Activated CD4-positive, alpha-beta T cell treated with anti-CD3 and anti-CD28 coated beads, Interleukin-2, amount 10 ng/mL, durations not matched to agents 7 days and 5 days (primary cell): ENCODE results near the gene DOCK7. TPM values are rescaled to one million over a fixed set of nuclear protein-coding genes. Genes with fewer than 3 reads are reported as not detected.

ENCODE experiments used
- CTCF ChIA-PET: fragments of 350-600 bp; sonication (Branson Sonifier 250); formaldehyde crosslinking; loops from one replicate; lab custom pipeline; 2021; ENCODE audit warnings: antibody characterized with exemption; lab: Charles Lee
- POLR2A ChIA-PET: fragments of 350-600 bp; sonication (Branson Sonifier 250); formaldehyde crosslinking; loops from one replicate; lab custom pipeline; 2021; ENCODE audit warnings: antibody characterized with exemption; lab: Charles Lee
- DNase-seq: peaks from one replicate; pipeline ENCODE4 v3.0.0-alpha.2; 2020
- H3K27ac Mint-ChIP-seq: one replicate; pipeline ENCODE4 v1.8.0; 2021; ENCODE audit warnings: mild to moderate bottlenecking, moderate library complexity, mixed read lengths
- H3K27me3 Mint-ChIP-seq: one replicate; pipeline ENCODE4 v1.8.0; 2021; ENCODE audit warnings: mixed read lengths
- H3K36me3 Mint-ChIP-seq: one replicate; pipeline ENCODE4 v1.8.0; 2021; ENCODE audit warnings: low read depth, mixed read lengths
- H3K4me1 Mint-ChIP-seq: one replicate; pipeline ENCODE4 v1.8.0; 2021; ENCODE audit warnings: mixed read lengths
- H3K4me3 Mint-ChIP-seq: one replicate; pipeline ENCODE4 v1.8.0; 2021; ENCODE audit warnings: mild to moderate bottlenecking, moderate library complexity, mixed read lengths
- H3K9me3 Mint-ChIP-seq: one replicate; pipeline ENCODE4 v1.8.0; 2021; ENCODE audit warnings: mixed read lengths
- total RNA-seq, 2 experiments: library from RNA; stranded (reverse); gene quantifications; one replicate each; pipeline ENCODE4 v1.2.3, GENCODE V29; 2021

DOCK7 gene
- total RNA-seq, 2 experiments from 2014 or later: 5.0 to 7.5 TPM

DNA sequence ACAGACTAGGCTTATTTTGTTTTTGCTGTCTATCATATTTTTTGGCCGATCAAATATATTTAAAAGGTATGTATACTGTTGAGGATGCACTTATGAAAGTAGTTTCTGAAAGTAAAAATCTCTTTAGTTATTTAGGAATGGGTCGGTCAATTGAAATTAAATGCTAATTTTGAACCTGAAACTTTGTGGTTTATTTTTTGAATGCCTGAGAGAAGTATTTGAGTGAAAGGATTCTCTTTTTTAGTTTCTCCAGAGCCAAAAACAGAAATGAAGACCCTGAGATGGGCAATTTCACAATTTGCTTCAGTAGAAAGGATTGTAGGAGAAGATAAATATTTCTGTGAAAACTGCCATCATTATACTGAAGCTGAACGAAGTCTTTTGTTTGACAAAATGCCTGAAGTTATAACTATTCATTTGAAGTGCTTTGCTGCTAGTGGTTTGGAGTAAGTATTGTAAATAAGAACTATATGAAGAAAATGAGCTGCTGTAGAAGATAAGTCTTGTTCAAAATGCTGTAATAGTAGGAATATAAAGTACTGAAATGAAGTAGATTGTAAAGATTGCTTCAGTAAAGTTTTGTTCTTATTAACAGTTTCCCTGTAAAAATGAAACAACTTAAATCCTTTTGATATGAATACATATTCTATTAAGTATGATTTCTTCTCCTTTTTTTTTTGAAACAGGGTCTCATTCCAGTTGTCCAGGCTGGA is 239.8 kb downstream of the DOCK7 start:
- Mint-ChIP-seq H3K9me3 (no peaks in the 10 kb centered on the region), H3K27me3 (no peaks in the 10 kb centered on the region), H3K4me1 (peaks cover 43% of the 10 kb centered on the region), H3K27ac (peak overlapping the region; percentile 57), H3K4me3 (no peak overlapping the region), H3K36me3 (peaks cover 75% of the 10 kb centered on the region)
- no peak for DNase-seq
- CTCF ChIA-PET: no interaction called here
- POLR2A ChIA-PET: no interaction called here

DNA sequence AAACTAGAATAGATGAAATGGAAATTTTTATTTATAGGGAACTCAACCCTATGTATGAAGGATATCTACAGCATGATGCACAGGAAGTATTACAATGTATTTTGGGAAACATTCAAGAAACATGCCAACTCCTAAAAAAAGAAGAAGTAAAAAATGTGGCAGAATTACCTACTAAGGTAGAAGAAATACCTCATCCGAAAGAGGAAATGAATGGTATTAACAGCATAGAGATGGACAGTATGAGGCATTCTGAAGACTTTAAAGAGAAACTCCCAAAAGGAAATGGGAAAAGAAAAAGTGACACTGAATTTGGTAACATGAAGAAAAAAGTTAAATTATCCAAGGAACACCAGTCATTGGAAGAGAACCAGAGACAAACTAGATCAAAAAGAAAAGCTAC is 243.5 kb downstream of the DOCK7 start:
- H3K27me3 Mint-ChIP-seq: no peaks in the 10 kb centered on the region
- H3K4me3 Mint-ChIP-seq: no peak overlapping the region
- POLR2A ChIA-PET: no interaction called here
- DNase-seq: no peak
- peaks cover 74% of the 10 kb centered on the region for H3K36me3 Mint-ChIP-seq
- H3K27ac Mint-ChIP-seq: no peak overlapping the region
- CTCF ChIA-PET: no interaction called here
- peaks cover 56% of the 10 kb centered on the region for H3K4me1 Mint-ChIP-seq
- H3K9me3 Mint-ChIP-seq: no peaks in the 10 kb centered on the region

DNA sequence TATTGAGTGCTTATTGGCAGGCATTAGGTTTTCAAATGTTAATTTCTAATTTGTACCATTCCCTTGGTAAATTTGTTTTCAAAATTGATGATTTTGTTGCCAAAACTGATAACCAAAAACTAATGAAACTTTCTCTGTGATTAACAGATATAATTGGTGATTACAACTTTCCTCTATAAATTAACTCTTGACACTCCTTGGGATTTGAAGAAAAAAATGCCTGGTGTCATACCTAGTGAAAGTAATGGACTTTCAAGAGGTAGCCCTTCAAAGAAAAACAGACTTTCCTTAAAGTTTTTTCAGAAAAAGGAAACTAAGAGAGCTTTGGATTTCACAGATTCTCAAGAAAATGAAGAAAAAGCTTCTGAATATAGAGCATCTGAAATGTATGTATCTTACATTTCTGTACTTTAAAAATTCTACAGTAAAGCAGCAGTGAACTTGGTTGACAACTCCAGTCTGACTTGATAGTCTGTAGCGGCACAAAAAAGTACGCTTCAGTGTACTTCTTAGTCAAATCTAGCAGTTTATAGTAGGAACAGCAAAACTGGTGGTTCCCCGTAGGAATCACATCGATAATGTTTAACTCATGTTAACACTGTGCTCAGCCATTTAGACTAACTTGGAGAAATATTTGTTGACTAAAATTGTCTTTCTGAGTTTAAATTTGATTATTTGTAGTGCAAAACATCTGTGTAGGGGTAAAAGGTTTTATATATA is 248.4 kb downstream of the DOCK7 start:
- ChIA-PET POLR2A (no interaction called here), CTCF (interaction anchor here (1.6 to 2.1 kb wide), 2 partner anchors 8 to 11 kb away, joined by 8 to 9 read pairs; no protein-coding TSS in a partner anchor)
- H3K9me3 Mint-ChIP-seq: peaks cover 2% of the 10 kb centered on the region
- no peaks in the 10 kb centered on the region for H3K27me3 Mint-ChIP-seq
- peaks cover 52% of the 10 kb centered on the region for H3K36me3 Mint-ChIP-seq
- peak overlapping the region; percentile 71 for H3K27ac Mint-ChIP-seq
- peak overlapping the region; percentile 91 for H3K4me3 Mint-ChIP-seq
- DNase-seq: peak; percentile 14
- H3K4me1 Mint-ChIP-seq: peaks cover 41% of the 10 kb centered on the region

DNA sequence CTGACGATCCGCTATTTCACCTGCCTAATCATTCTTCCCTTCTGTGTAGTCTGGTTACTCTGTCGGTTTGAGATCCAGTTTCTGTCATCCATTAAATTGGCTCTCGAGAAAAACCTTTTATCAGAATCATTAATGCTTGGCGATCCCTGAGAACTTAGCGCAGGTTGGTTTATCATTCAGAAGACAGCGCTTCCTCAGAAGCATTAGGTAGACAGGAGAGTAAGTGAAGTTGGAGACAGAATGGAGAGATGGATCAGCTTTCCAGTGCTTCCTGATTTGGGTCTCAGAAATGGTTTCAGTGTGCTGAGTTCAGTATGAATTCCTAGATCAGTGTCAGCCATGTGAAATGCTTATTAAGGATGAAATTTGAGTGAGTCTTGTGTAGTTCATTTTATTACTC is 250.0 kb downstream of the DOCK7 start:
- H3K27me3 Mint-ChIP-seq: no peaks in the 10 kb centered on the region
- peak overlapping the region; percentile 92 for H3K27ac Mint-ChIP-seq
- H3K36me3 Mint-ChIP-seq: peaks cover 43% of the 10 kb centered on the region
- POLR2A ChIA-PET: no interaction called here
- H3K4me1 Mint-ChIP-seq: peaks cover 42% of the 10 kb centered on the region
- no peak for DNase-seq
- CTCF ChIA-PET: no interaction called here
- peak overlapping the region; percentile 91 for H3K4me3 Mint-ChIP-seq
- peaks cover 2% of the 10 kb centered on the region for H3K9me3 Mint-ChIP-seq

DNA sequence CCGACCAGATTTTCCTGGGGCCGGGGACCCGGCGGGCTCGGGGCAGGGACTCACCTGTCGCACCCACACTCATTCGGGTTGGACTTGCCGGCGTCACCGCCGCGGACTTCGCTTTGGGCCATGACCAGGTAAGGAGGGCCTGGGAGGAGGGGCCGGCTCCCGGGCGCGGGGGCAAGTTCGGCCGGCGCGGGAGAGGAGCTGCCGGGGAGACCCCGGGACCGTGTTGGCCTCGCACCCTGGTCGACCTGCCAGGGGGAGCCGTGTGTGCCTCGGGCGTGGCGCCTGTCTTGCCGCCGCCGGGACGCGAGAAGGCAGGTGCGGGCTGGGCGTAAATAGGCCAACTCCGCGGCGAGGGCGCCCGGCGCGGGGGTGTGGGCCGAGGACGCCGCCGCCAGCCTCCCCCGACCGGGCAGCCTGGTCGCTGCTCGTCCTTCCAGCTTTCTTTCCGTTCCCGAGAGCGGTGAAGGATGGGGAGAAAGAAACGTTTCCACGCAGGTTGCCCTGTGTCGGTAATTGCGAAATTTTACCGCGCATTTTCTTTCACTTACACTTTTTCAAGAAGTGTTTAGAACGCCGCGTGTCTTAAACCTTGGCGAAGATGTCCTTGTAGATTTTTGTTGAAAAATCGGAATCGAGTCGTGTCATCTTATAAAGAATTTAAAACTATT is 250.8 kb downstream of the DOCK7 start:
- peak overlapping the region; percentile 99 for H3K27ac Mint-ChIP-seq
- peaks cover 42% of the 10 kb centered on the region for H3K4me1 Mint-ChIP-seq
- H3K4me3 Mint-ChIP-seq: peak overlapping the region; percentile 91
- H3K27me3 Mint-ChIP-seq: peaks cover 3% of the 10 kb centered on the region
- peaks cover 43% of the 10 kb centered on the region for H3K36me3 Mint-ChIP-seq
- CTCF ChIA-PET: no interaction called here
- H3K9me3 Mint-ChIP-seq: peaks cover 2% of the 10 kb centered on the region
- POLR2A ChIA-PET: no interaction called here
- DNase-seq: no peak

DNA sequence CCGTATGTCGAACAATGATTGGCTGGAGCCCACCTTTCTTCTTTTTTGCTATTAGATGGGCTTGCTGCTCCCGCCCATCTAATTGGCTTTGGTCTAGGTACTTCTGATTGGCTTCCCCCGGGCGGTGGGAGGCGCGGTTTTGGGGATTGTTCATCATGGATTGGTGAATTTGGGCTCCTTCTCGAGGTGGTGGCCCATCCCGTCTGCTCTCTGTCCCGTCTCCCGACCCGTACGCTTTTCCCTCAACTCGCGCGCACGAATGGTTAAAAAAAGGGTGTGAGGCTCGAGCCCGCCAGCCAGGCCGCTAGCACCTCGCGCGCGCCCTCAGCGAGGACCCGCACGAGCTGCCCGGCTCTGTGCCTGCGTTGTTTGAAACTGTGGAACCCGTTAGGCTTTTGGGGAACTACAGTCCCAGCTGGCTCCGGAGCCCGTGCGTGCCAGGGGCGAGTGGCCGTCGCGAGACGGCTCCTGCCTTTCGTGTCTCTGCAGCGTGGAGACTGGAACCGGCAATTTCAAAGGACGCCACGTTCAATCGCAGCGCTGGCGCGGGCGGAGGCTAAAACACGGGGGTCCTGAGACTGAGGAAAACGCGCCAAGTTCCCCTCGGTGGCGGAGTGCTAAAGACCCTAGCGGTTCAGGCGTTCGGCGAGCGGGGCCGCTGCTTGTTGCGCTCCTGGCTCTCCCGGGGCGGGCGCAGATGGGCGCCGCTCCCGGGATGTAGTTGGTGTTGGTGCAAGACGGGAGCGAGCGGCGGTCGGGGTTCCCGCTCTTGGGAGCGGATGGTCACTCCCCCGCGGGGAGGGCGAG is 251.5 kb downstream of the DOCK7 start, which contains the start of gene USP1:
Gene USP1, plus strand, starts transcription at position 584 of the 807 bp plus-strand sequence. CDS start 2,819 bp downstream, outside the sequence.
- Mint-ChIP-seq H3K27me3 (peaks cover 3% of the 10 kb centered on the region), H3K4me1 (peaks cover 37% of the 10 kb centered on the region), H3K27ac (peak within 1 kb of the TSS; percentile 99), H3K4me3 (peak within 1 kb of the TSS; percentile 91), H3K36me3 (peaks cover 38% of the 10 kb centered on the region), H3K9me3 (peaks cover 2% of the 10 kb centered on the region)
- ChIA-PET CTCF (interaction anchor here (1.7 kb wide), 1 partner anchor 18 kb away, joined by 4 read pairs; no protein-coding TSS in a partner anchor), POLR2A (no interaction called here)
- DNase-seq: peak; percentile 99

DNA sequence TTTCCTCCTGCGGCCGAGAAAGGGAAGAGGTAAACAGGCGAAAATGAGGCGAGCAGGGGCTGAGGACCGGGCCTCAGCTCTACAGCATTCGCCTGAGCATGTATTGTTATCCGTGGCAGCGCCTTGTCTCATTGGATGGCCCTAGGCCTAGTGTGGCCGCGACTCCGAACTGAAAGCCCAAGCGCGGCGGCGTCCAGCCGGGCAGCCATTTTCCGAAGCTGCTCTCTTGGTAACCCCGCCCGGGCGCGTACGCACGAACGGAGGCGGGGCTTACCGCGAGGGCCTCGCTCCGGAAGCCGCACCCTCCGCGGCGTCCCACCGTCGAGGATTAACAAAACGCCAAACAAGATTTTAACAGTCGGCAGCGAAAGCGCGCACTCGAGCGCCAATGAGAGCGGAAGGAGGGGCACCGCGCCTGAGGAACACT is 252.1 kb downstream of the DOCK7 start:
- peak overlapping the region; percentile 99 for H3K27ac Mint-ChIP-seq
- peaks cover 2% of the 10 kb centered on the region for H3K9me3 Mint-ChIP-seq
- ChIA-PET CTCF (interaction anchor here (1.2 to 1.7 kb wide), 2 partner anchors 10 to 19 kb away, joined by 4 read pairs; no protein-coding TSS in a partner anchor), POLR2A (interaction anchor here (0.6 kb wide), 1 partner anchor 472 kb away, joined by 3 read pairs; no protein-coding TSS in a partner anchor)
- H3K36me3 Mint-ChIP-seq: peaks cover 32% of the 10 kb centered on the region
- H3K4me3 Mint-ChIP-seq: peak overlapping the region; percentile 91
- peaks cover 31% of the 10 kb centered on the region for H3K4me1 Mint-ChIP-seq
- H3K27me3 Mint-ChIP-seq: peaks cover 5% of the 10 kb centered on the region
- no peak for DNase-seq

DNA sequence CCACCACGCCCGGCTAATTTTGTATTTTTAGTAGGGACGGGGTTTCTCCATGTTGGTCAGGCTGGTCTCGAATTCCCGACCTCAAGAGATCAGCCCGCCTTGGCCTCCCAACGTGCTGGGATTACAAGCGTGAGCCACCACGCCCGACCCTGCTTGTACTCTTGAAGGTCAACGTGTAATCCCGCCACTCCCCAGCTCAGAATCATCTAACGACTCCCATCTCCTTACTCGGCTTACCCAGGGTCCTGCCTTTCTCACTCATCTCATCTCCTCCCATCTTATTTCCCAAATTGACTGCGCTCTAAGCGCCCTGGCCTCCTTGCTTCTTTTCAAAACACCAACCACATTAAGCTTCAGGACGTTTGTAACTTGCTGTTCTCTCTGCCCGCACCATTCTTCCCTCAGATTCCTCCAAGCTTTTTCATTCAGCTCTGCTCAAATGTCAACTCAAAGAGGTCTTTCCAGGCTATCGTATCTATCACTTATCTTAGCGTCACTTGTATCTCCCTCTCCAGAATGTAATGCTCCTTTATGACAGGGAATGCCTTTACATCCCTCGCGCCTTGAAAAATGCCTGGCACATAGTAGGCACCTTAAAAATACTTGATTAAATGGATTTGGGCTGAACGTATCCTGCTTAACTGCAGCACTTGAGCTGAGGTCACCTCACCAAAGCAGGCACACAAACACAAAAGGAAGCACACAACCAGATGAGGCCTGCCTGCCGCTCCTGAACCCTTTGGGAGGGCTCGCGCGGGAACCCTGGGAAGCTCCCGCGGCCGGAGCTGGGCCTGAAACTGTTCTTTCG is 252.8 kb downstream of the DOCK7 start:
- POLR2A ChIA-PET: interaction anchor here (0.6 kb wide), 1 partner anchor 473 kb away, joined by 3 read pairs; no protein-coding TSS in a partner anchor
- H3K27ac Mint-ChIP-seq: peak overlapping the region; percentile 99
- DNase-seq: no peak
- peaks cover 26% of the 10 kb centered on the region for H3K36me3 Mint-ChIP-seq
- H3K27me3 Mint-ChIP-seq: peaks cover 5% of the 10 kb centered on the region
- H3K9me3 Mint-ChIP-seq: peaks cover 2% of the 10 kb centered on the region
- H3K4me1 Mint-ChIP-seq: peaks cover 25% of the 10 kb centered on the region
- H3K4me3 Mint-ChIP-seq: peak overlapping the region; percentile 91
- CTCF ChIA-PET: interaction anchor here (1.2 to 1.7 kb wide), 2 partner anchors 10 to 20 kb away, joined by 4 read pairs; no protein-coding TSS in a partner anchor

DNA sequence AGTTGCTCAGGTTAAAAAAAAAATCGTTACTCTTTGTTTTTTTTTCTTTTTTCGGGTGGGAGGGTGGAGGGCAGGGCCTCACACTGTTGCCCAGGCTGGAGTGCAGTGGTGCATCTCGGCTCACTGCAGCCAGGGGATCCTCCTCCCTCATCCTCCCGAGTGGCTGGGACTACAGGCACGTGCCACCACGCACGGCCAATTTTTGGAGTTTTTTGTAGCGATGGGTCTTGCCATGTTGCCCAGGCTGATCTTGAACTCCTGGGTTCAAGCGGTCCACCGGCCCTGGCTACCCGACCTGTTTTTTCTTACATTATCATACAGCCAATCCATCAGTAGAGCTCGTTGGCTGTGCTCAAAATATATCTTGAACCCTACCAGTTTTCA is 253.6 kb downstream of the DOCK7 start:
- Mint-ChIP-seq H3K27ac (peak overlapping the region; percentile 66), H3K36me3 (peaks cover 20% of the 10 kb centered on the region), H3K9me3 (peaks cover 2% of the 10 kb centered on the region), H3K4me3 (peak overlapping the region; percentile 91), H3K27me3 (peaks cover 5% of the 10 kb centered on the region), H3K4me1 (peaks cover 18% of the 10 kb centered on the region)
- ChIA-PET POLR2A (no interaction called here), CTCF (no interaction called here)
- no peak for DNase-seq

DNA sequence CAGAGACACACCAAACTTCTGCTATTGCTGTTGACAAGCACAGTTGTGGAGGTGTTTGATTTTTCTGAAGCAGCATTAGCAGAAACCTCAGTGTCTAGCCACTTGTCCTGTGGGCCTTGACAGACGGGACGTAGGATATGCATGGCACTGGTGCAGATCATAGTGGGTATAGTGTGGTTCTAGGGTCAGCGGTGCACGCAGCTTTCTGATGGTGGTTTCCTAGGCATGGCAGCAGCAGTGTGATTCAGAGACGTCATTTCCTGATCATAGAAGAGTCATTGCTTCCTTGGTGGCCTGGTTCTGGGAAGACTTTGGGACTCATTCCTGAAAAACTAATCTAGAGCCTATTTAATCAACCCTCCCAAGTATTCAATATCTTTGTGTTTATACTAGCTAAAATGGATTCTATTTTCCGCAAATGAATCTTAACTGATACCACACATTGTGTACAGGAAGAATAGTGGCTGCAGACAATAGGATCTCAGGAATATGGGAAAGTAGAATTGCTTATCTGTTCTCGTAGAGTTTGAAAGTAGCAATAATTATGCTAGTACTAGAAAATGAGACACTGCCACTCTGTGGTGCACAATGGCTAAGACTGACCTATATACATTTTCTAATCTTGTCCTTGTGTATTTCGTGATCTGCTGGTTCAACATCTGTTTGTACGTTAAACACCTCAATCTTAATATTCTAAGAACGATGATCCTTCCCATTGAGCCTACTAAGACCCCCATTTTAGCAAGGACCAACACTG is 254.1 kb downstream of the DOCK7 start:
- H3K4me1 Mint-ChIP-seq: peaks cover 17% of the 10 kb centered on the region
- H3K27me3 Mint-ChIP-seq: peaks cover 5% of the 10 kb centered on the region
- CTCF ChIA-PET: no interaction called here
- POLR2A ChIA-PET: no interaction called here
- peaks cover 2% of the 10 kb centered on the region for H3K9me3 Mint-ChIP-seq
- peaks cover 20% of the 10 kb centered on the region for H3K36me3 Mint-ChIP-seq
- no peak for DNase-seq
- H3K27ac Mint-ChIP-seq: peak overlapping the region; percentile 66
- H3K4me3 Mint-ChIP-seq: peak overlapping the region; percentile 34

DNA sequence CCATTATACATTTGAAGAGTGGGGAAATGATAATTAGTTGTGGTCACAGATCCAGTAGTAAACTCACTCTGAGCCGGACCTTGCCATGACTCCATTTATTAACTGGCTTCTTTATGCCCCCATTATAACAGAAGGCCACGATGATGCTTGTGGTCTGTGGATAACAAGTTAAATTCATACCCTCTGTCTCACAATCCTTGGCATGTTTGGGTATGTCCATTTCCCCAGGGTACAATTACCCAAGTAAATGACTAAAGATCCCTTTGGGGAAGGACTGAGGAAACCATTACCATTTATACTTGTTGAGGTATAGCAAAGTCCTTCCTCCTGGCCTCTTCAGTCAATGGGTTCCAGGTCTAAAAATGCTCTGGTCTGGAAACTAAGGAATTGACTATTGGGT is 258.6 kb downstream of the DOCK7 start:
- ChIA-PET POLR2A (no interaction called here), CTCF (no interaction called here)
- peaks cover 6% of the 10 kb centered on the region for H3K27me3 Mint-ChIP-seq
- no peaks in the 10 kb centered on the region for H3K9me3 Mint-ChIP-seq
- no peak overlapping the region for H3K4me3 Mint-ChIP-seq
- no peak for DNase-seq
- no peaks in the 10 kb centered on the region for H3K36me3 Mint-ChIP-seq
- H3K4me1 Mint-ChIP-seq: peaks cover 4% of the 10 kb centered on the region
- H3K27ac Mint-ChIP-seq: no peak overlapping the region
